ENCODE results near the gene GPX2. TPM values are rescaled to one million over a fixed set of nuclear protein-coding genes. Genes with fewer than 3 reads are reported as not detected.
A peak's percentile ranks its signal among the peaks of the same experiment; 100 is the strongest.

Gene GPX2
- total RNA-seq (not detected in 2 replicates), polyA plus RNA-seq (0.26 TPM in 1 of 2 replicates, not detected in the other)

GRCh38 chr14:64942531-64943111, at the start of gene GPX2:
Gene GPX2 (minus strand): TSS chr14:64942745. CDS start chr14:64942726, 19 bp downstream.
- no peaks in the 10 kb centered on the region for H3K27me3 ChIP-seq
- TF ChIP-seq, protein P1, sequence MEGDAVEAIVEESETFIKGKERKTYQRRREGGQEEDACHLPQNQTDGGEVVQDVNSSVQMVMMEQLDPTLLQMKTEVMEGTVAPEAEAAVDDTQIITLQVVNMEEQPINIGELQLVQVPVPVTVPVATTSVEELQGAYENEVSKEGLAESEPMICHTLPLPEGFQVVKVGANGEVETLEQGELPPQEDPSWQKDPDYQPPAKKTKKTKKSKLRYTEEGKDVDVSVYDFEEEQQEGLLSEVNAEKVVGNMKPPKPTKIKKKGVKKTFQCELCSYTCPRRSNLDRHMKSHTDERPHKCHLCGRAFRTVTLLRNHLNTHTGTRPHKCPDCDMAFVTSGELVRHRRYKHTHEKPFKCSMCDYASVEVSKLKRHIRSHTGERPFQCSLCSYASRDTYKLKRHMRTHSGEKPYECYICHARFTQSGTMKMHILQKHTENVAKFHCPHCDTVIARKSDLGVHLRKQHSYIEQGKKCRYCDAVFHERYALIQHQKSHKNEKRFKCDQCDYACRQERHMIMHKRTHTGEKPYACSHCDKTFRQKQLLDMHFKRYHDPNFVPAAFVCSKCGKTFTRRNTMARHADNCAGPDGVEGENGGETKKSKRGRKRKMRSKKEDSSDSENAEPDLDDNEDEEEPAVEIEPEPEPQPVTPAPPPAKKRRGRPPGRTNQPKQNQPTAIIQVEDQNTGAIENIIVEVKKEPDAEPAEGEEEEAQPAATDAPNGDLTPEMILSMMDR (IDR thresholded peaks at IDR 0.05; ENCODE audit: low read depth, low read length) = no peak
- H3K4me3 ChIP-seq = no peak within 1 kb of the TSS
- H3K27ac ChIP-seq = no peak within 1 kb of the TSS
- no peak for DNase-seq (ENCODE audit: low read depth in 1 of 2, low spot score in 1 of 2)
- H3K9me3 ChIP-seq (ENCODE audit: low read depth) = no peaks in the 10 kb centered on the region
- no peaks in the 10 kb centered on the region for H3K36me3 ChIP-seq
- H3K4me1 ChIP-seq (ENCODE audit: low read depth) = no peaks in the 10 kb centered on the region

DNA sequence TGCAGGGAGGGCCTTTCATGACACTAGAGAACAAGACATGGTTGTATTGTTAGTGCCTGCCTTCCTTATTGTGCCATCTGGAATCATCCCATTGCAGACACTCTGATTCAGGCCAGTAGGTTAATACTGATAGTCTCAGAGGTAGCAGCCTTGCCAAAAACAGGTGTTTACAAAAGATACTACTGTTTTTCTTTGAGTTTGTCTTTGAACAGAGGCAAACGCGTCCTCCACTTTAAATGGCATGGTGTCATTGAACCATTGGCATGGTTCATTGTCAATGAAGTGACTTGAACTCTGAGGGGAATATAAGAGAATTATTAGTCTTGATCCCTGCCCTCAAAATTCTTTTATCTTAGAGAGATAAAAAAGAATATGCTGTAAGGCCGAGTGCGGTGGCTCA, 48.4 kb upstream of the GPX2 start:
- TF ChIP-seq, protein P1 (IDR thresholded peaks at IDR 0.05; ENCODE audit: low read depth, low read length) = no peak
- Histone ChIP-seq H3K27me3 (no peaks in the 10 kb centered on the region), H3K27ac (no peak overlapping the region), H3K4me3 (no peak overlapping the region), H3K9me3 (ENCODE audit: low read depth) (no peaks in the 10 kb centered on the region), H3K4me1 (ENCODE audit: low read depth) (peaks cover 3% of the 10 kb centered on the region), H3K36me3 (no peaks in the 10 kb centered on the region)
- no peak for DNase-seq (ENCODE audit: low read depth in 1 of 2, low spot score in 1 of 2)

DNA sequence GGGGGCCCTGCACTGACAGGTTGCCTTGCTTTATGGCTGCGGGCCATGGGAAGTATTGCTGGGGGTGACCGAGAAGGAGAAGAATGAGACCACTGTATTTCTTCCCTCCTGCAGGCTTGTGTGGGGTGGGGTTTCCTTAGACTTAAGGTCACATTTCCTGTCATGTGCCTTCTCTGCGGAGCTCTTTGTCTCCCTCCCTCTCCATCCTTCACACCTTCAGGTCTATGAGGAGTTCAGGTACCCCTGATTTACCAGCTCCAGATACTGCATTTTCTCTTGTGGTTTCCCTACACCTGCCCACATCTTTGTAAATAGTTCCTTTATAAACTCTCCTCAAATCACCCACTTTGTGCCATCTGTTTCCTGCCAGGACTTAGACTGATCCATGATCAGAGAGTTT, 47.8 kb upstream of the GPX2 start:
- no peaks in the 10 kb centered on the region for H3K27me3 ChIP-seq
- DNase-seq (ENCODE audit: low read depth in 1 of 2, low spot score in 1 of 2) = no peak
- TF ChIP-seq, protein P1 (IDR thresholded peaks at IDR 0.05; ENCODE audit: low read depth, low read length) = no peak
- no peak overlapping the region for H3K4me3 ChIP-seq
- H3K36me3 ChIP-seq = no peaks in the 10 kb centered on the region
- H3K9me3 ChIP-seq (ENCODE audit: low read depth) = no peaks in the 10 kb centered on the region
- peaks cover 3% of the 10 kb centered on the region for H3K4me1 ChIP-seq (ENCODE audit: low read depth)
- H3K27ac ChIP-seq = no peak overlapping the region

- peaks cover 3% of the 10 kb centered on the region for H3K4me1 ChIP-seq (ENCODE audit: low read depth)
- peak overlapping the region; percentile 45 for H3K4me3 ChIP-seq
- H3K27ac ChIP-seq = peak overlapping the region; percentile 75
- TF ChIP-seq, protein P1 (IDR thresholded peaks at IDR 0.05; ENCODE audit: low read depth, low read length) = no peak
- no peak for DNase-seq (ENCODE audit: low read depth in 1 of 2, low spot score in 1 of 2)
- H3K27me3 ChIP-seq = no peaks in the 10 kb centered on the region
- no peaks in the 10 kb centered on the region for H3K9me3 ChIP-seq (ENCODE audit: low read depth)
- no peaks in the 10 kb centered on the region for H3K36me3 ChIP-seq
Observed at GRCh38 chr14:64987438-64987767, 44.9 kb upstream of the GPX2 start.

GRCh38 chr14:64986648-64987437, 44.3 kb upstream of the GPX2 start, which contains the start of gene FNTB:
Gene FNTB (plus strand): TSS chr14:64986895. CDS start chr14:64986954, 59 bp downstream.
- no peaks in the 10 kb centered on the region for H3K27me3 ChIP-seq
- DNase-seq (ENCODE audit: low read depth in 1 of 2, low spot score in 1 of 2) = peak; percentile 97 to 98
- no peaks in the 10 kb centered on the region for H3K9me3 ChIP-seq (ENCODE audit: low read depth)
- H3K4me1 ChIP-seq (ENCODE audit: low read depth) = peaks cover 3% of the 10 kb centered on the region
- peak within 1 kb of the TSS; percentile 75 for H3K27ac ChIP-seq
- no peaks in the 10 kb centered on the region for H3K36me3 ChIP-seq
- TF ChIP-seq, protein P1 (IDR thresholded peaks at IDR 0.05; ENCODE audit: low read depth, low read length) = peak; percentile 92
- H3K4me3 ChIP-seq = peak within 1 kb of the TSS; percentile 45
